Right lobe of liver (tissue), 4 donors: Measurements from ENCODE around the gene LEMD1.

Experiments
- POLR2A ChIP-seq: fragments of 450-650 bp; IDR thresholded peaks from one replicate; pipeline ENCODE4 v1.6.1; 2017; ENCODE audit warnings: antibody characterized with exemption, mild to moderate bottlenecking
- TF ChIP-seq, protein P1 (sequence below), 4 donors: fragments of 200-600 bp in 3 of 4; fragments of 450-650 bp in 1 of 4; IDR thresholded peaks; one replicate each; pipeline versions ENCODE4 v1.5.1 to v1.8.0; 2016 to 2022; ENCODE audit warnings: antibody characterized with exemption in 4 of 4, mild to moderate bottlenecking in 2 of 4
- donor health status: DM: no; HTN: no; CAD: no.
- donor health status: DM: no; HTN: no; CAD: no.
- donor health status: DM: no; HTN: yes; CAD: no.

DNA sequence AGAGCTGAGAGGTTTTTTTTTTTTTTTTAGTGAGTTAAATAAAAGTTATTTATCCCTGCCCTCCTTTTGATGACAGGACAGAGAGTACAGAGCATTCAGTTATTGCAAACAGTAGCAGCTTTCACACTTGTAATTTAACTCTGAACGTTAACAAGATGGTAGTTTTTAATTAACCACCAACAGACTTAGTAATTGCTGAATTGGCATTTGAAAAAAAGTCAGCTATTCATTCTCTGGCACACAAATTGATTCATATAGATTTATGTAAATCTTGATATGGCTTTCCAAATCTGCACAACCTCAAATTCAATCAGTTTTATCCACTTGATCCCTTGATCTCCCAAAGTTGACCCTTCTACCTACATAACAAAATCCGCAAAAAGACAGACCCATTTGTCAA lies 918 bp downstream of the LEMD1 start:
- TF ChIP-seq, protein P1, sequence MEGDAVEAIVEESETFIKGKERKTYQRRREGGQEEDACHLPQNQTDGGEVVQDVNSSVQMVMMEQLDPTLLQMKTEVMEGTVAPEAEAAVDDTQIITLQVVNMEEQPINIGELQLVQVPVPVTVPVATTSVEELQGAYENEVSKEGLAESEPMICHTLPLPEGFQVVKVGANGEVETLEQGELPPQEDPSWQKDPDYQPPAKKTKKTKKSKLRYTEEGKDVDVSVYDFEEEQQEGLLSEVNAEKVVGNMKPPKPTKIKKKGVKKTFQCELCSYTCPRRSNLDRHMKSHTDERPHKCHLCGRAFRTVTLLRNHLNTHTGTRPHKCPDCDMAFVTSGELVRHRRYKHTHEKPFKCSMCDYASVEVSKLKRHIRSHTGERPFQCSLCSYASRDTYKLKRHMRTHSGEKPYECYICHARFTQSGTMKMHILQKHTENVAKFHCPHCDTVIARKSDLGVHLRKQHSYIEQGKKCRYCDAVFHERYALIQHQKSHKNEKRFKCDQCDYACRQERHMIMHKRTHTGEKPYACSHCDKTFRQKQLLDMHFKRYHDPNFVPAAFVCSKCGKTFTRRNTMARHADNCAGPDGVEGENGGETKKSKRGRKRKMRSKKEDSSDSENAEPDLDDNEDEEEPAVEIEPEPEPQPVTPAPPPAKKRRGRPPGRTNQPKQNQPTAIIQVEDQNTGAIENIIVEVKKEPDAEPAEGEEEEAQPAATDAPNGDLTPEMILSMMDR (IDR thresholded peaks at IDR 0.05) = no peak
- TF ChIP-seq POLR2A = no peak
